GM12873 (cell line): ENCODE results near the gene BMP2.

Experiments used
- CTCF ChIP-seq: IDR thresholded peaks from 2 replicates; pipeline ENCODE4 v1.5.1; 2012; ENCODE audit warnings: low read depth, mild to moderate bottlenecking, moderate library complexity, low read length, control low read depth; ENCODE audit not compliant: insufficient read depth; ENCODE audit errors: missing control alignments

The BMP2 gene

DNA sequence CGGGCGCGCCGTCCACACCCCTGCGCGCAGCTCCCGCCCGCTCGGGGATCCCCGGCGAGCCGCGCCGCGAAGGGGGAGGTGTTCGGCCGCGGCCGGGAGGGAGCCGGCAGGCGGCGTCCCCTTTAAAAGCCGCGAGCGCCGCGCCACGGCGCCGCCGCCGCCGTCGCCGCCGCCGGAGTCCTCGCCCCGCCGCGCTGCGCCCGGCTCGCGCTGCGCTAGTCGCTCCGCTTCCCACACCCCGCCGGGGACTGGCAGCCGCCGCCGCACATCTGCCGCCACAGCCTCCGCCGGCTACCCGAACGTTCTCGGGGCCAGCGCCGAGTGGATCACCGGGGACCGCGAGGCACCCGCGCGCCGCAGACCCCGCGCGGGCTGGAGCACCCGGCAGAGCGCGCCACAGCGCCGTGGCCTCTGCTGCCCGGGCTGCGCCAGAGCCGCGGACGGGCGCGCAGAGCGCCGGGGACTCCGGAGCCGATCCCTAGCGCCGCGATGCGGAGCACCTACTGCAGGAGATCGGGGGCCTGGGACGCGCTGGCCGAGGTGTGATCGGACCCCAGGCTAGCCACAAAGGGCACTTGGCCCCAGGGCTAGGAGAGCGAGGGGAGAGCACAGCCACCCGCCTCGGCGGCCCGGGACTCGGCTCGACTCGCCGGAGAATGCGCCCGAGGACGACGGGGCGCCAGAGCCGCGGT is at the start of gene BMP2:
BMP2 (plus strand) TSS at position 151 of the 692 bp plus-strand sequence. CDS start 2,441 bp downstream, outside the sequence.
- TF ChIP-seq CTCF = no peak

GRCh38 chr20:6718662-6719368 is 48.7 kb upstream of the BMP2 start:
- TF ChIP-seq CTCF = no peak

- no peak for TF ChIP-seq CTCF
These were observed 48.1 kb upstream of the BMP2 start for GRCh38 chr20:6719369-6719721.

- TF ChIP-seq CTCF = no peak
These were observed 40.7 kb upstream of the BMP2 start for GRCh38 chr20:6726761-6727160.

DNA sequence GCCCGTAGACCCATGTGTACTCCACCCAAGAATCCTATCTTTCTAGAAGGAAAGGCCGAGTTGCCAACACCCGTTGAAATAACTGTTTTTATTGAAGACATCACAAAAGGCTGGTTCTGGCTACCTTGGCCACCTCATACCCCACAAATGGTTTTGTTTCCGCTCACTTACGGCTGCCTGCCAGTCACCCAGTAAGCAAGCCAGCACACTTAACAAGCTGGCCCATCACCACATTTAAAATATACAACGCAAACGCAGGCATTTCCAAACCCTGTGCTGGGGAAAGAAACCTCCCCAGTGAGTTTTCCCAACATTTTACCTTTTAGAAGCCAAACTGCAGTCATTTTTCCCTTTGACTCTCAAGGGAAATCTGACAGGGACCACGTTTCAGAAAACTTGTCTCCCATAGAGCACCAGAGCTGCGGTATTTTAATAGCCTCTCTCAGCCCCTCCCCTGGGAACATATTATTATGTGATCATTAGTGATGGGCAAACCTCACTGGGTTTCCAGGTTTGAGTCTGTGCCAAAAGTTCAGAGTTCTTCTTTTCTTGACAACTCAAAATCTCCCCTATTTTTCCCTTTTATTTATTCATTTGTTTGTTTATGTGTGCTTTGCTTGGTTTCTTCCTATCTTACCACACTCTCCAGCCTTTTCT is 36.7 kb upstream of the BMP2 start:
- TF ChIP-seq CTCF = no peak

GRCh38 chr20:6732001-6732447 is 35.5 kb upstream of the BMP2 start:
- TF ChIP-seq CTCF = no peak

GRCh38 chr20:6732851-6733250 is 34.6 kb upstream of the BMP2 start:
- no peak for TF ChIP-seq CTCF
